HG03045 (cell line): ENCODE data around the gene MASP2.
"Not testable (repeated sequence)": the region's sequence is repeated elsewhere in the genome, so short reads cannot be mapped to it uniquely, and the experiment has no call there.

Experiments used
- ATAC-seq: cut with Tn5 transposase; IDR thresholded peaks from one replicate; pipeline ENCODE4 v1.9.1; 2021; ENCODE audit warnings: mild to moderate bottlenecking, moderate library complexity; ENCODE audit not compliant: unreplicated experiment

The MASP2 gene

DNA sequence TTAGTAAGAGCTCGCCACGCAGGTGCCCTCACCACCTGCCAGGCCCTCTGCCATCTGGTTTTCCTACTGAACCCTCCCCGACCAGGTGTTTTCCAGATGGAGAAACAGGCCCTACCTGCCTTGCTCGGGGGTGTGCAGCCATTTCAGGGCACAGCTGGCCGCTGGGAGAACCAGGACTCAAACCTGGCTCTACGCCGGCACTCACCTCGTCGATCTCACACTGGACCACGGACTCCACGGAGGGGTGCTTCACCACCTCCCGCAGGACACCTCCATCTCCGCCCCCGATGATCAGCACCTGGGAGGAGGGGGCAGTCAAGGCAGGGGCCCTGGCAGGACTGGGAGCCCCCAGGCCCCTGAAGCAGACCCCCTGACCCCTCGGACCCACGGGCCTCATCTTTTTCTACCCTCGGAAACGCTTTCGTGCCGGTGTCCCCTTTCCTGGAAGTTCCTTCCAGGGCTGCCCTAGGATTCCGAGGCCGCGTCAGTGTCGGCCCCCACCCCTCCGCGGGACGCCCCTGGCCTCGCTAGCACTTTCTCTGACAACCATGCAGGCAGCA lies 11.6 kb upstream of the MASP2 start:
- ATAC-seq = no peak

- ATAC-seq = no peak
These were observed 11.0 kb upstream of the MASP2 start for GRCh38 chr1:11058026-11058425.

DNA sequence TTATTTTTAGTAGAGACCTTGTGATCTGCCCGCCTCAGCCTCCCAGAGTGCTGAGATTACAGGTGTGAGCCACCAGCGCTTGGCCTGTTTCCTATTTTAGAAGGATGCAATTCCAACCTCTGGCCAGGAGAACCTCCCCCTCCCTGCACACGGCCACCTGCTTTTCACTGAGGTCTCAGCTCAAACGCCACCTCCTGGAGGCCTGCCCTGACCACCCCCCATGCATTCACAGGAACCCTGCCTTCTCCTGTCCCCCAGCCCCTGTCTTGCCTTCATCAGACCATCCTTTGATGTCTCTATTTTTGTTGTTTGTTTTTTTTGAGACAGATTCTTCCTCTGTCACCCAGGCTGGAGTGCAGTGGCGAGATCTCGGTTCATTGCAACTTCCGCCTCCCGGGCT lies 10.4 kb upstream of the MASP2 start:
- no peak for ATAC-seq

DNA sequence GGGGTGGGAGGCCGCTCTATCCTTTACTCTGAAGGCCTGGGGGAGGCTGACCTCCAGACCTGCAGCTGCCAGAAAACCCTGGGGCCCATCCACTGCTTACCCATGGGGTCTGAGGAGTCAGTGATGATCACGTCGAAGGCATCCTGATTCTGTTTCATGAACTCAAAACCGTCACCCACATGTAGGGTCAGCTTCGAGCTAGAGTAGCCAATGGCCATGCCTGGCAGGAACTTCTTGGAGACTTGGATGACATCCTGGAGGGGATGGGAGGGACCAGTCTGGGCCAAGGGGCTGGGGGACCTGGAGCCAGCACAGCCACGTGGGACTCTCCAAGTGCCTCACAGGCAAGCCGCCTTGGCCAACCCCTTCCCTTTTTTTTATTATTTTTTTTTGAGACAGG lies 9.5 kb upstream of the MASP2 start:
- no peak for ATAC-seq

DNA sequence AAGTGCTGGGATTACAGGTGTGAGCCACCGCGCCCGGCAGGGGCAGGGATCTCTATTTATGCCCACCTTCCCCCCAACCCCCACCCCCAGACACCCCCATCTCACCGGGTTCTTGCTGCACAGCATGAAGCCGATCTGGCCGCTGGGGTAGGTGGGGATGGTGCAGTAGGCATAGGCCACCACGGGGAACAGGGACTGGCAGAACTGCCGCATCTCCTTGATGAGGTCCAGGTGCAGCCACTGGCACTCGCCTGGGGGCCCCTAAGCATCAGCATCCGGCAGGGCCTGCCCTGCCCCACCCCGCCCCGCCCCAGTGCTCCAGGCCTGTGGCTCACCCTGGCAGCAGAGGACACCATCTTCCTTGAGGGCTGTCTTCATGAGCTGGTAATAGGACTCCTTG lies 8.6 kb upstream of the MASP2 start:
- no peak for ATAC-seq

GRCh38 chr1:11054666-11055065 lies 7.6 kb upstream of the MASP2 start:
- no peak for ATAC-seq

- no peak for ATAC-seq
These were observed 7.1 kb upstream of the MASP2 start for GRCh38 chr1:11054181-11054580.

DNA sequence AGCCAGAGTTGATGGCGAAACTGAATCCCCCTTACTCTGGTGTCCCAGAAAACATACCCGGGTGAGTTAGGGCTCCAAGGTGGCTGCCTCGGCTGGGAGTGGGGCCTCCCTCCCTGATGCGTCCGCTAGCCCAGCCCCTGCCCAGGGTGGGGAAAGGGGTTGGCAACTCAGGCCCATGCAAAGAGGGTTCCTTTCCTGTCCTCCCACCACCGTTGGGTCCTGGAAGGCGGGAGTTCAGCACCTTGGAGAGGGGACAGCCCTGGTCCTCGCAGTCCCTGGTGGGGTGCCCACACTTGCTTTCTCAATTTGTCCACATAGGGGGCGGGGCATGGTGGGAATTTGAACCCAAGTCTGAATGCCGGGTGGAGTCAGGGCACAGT lies 6.7 kb upstream of the MASP2 start:
- no peak for ATAC-seq

DNA sequence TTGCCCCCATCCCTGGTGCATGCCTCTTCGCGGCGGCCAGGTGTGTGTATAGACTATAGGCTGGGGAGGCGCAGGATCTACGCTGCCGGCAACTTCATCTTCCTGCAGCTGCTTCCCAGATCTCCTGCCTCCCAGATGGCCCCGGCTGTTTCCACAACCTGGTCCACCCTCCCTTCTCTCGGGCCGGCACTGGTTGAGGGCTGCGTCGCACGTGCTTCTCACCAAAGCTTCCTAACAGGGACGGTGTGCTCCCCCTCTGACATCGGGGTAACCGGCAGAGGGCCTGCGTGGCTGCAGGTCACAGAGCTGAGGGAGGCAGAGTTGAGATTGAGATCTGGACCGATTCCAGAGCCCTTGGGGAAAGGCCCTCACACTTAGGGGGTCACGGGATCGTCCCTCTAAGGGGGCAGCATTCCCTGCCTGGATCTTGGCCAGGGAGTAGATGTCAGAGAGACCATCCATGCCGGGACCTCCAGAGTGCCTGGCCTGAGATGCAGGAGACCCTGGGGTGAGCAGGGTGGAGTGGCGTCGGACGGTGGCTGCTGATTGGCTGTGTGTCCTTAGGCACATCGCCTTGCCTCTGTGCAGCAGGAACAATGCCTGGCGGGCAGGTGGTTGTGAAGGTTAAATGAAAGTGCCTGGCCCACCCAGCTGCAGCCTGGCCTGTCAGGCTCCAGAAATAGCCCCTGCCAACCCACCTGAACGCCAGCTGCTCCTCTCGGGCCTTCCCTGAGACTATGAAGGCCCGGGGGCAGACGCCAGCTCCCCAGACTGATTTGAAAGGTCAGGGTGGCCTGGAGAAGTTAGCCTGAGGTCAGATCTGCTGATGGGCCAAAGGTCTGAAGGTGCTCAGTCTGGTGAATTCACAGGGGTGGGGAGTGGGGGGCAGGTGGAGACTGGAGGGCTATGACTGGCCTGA lies 6.1 kb upstream of the MASP2 start:
- no peak for ATAC-seq

DNA sequence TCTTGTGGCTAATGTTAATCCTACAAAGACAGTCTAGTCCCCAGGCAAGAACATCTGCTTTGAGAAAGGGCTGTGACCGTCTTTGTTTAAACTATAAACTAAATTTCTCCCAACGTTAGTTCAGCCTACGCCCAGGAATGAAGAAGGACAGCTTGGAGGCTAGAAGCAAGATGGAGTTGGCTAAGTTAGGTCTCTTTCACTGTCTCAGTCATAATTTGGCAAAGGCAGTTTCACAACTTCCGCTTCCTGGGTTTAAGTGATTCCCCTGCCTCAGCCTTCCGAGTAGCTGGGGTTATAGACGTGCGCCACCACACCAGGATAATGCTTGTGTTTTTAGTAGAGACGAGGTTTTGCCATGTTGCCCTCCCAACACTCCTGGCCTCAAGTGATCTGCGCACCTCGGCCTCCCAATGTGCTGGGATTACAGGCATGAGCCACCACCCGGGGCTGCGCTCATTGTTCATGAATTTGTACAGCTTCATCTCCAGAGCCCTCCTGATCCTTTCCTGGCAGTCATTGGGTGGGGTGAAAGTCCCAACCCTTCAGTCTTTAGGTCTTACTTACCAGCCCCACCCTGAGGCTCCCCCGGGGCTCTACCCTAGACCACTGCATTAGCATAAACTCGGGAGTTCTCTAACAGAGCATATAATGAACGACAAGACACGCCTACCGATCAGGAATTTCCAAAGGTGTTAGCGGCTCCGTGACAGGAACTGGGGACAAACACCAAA lies 4.9 kb upstream of the MASP2 start:
- no peak for ATAC-seq

- ATAC-seq = not testable (repeated sequence)
These were observed 4.1 kb upstream of the MASP2 start for GRCh38 chr1:11051121-11051520.

- no peak for ATAC-seq
These were observed 821 bp downstream of the MASP2 start for GRCh38 chr1:11046270-11046566.

DNA sequence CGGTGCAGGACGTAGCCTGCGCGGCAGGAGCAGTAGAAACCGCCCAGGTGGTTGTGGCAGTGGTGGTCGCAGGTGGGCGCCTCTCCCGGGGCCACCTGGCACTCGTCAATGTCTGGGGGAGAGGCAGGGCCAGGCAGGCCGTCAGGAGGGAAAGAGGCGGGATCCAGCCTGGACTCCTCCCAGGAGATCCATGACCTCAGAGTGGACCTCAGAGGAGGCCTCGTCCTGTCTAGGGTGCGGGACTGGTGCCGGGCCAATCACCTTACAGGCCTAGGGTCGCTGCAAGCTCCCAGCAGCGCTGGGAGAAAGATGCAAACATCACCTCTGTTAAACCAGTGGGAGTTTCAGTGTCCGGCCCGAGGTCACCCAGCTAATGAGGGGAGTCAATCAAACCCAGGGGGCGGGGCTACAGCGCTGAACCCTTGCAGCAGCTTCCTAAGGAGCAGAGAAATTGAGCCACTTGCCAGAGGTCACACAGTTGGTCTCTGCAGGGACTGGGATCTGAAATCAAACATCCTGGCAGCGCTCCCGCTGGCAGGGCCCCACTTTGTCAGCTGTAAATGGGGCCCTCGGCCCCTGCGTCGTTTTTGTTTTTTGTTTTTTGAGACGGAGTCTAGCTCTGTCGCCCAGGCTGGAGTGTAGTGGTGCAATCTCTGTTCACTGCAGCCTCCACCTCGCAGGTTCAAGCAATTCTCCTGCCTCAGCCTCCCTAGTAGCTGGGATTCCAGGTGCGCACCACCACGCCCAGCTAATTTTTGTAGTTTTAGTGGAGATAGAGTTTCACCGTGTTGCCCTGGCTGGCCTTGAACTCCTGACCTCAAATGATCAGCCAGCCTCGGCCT lies 1.4 kb downstream of the MASP2 start:
- ATAC-seq = no peak

DNA sequence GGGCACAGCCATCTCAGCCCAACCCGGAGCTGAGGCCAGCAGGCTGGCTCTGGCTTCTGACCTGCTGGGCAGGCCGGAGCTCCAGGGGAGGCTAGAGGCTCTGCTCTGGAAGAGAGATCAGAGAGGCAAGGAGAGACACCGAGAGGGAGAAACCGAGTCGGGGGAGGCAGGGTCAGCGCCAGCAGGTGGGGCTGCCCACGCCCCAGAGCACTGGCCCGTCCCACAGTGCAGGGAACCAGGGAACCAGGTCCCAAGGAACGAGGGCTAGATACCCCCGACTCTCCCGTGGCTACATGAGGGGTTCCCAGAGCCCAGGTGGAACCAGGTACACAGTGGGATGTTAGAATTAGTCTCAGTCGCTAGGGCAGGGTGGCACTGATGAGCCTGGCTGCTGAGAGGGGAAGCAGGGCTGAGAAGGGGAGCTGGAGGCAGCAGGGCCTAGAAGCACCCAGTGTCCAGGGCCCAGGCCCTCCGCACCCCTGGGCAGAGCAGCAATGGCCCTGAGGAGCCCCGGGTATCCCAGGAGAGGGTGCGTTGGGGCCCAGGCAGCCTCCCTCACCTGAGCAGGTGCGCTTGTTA lies 2.1 kb downstream of the MASP2 start:
- no peak for ATAC-seq

GRCh38 chr1:11044086-11044848 lies 2.8 kb downstream of the MASP2 start:
- no peak for ATAC-seq

DNA sequence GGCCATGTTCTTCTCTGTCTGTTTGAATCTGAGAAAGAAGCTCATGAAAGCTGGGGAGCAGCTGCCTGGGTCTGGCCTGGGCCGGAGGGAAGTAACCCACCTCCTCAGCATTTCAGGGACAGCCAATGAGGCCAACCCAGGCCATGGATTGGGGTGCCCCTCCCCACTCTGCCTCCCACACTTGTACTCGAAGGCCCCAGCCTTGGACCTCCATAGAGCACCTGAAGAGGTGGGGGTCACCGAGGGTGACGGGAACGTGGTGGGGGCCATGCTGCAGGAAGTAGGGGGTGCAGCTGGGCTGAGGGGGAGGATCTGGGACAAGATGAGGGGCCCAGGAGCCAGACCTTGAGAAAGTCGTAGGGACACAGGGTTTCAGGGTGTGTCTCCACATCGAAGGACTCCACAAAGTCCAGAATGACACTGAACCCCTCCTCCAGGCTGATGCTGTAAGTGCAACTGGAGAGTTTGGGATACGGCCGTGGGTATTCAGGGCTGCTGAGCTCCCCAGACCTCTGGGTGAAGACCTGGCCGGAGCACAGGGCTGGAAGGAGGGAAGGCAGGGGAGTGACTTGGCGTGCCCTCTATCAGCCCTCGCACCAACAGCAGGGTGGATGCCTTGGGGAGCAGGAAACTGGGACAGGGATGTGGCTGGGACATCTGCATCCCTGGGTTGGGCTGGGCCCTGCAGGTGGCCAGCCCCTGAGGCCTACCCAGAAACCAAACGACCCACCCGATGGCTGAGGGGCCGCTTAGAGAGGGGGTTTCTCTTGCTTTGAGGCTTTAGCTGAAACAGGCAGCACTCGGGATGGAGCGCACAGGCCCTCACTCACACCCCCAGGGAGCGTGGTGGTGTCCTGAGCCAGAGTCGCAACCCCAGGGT lies 3.8 kb downstream of the MASP2 start:
- no peak for ATAC-seq

DNA sequence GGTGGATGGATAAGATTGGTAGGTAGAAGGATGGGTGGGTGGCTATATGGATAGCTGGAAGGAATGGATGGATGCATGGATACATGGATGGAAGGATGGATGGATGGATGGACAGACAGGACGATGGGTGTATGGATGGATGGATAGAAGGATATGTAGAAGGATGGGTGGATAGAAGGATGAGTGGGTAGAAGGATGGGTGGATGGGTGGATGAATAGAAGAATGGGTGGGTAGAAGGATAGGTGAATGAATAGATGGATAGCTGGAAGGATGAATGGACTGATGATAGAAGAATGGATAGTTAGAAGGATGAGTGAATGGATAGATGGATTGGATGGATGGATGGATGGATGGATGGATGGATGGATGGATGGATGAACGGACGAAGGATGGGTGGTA lies 5.0 kb downstream of the MASP2 start:
- no peak for ATAC-seq

- ATAC-seq = no peak
These were observed 6.0 kb downstream of the MASP2 start for GRCh38 chr1:11041048-11041447.

DNA sequence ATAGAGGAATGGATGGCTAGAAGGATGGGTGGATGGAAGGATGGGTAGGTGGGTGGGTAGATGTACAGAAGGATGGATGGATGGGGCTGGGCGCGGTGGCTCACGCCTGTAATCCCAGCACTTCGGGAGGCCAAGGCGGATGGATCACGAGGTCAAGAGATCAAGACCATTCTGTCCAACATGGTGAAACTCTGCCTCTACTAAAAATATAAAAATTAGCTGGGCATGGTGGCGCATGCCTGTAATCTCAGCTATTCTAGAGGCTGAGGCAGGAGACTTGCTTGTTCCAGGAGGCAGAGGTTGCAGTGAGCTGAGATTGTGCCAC lies 7.0 kb downstream of the MASP2 start:
- not testable (repeated sequence) for ATAC-seq
